NCI-H1092 (cell line): Measurements from ENCODE around the gene NLGN1.

Experiments
- DNase-seq: peaks from one replicate; lab custom pipeline; 2025; lab: John Stamatoyannopoulos, UW

The NLGN1 gene

DNA sequence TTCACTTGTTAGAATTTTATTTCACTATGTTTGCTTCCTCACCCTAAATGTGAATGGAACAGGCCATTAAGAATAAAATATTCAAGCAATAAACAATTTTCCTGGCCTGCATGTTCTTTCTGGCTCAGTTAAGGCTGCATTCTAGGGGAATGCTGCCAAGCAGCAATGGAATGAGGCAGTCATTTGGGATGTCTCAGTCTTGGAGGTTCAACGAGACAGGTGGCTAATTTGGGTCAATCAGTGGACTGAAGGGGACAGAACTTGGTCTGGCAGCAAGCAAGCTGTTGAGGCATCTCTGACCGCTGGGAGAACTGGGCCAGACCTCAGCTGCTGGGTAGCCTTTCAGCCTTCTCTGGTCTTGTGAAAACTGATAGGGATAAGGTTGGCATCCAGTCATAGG is 241.6 kb downstream of the NLGN1 start:
- no peak for DNase-seq

DNA sequence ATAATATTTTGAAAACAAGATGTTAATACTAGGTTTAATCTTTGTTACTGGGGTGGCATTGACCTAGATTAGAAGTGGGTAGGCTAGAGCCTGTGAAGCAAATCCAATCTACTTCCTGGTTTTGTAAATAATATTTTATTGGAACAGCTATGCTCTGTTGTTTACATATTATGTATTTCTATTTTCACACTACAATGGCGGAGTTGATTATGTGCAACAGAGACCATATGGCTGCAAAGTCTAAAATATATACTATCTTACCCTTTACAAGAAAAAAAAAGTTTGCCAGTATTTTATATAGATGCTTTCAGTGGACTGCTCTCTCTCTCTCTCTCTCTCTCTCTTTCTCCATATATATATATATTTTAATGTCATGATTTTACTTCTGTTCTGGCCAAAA is 244.2 kb downstream of the NLGN1 start:
- no peak for DNase-seq

DNA sequence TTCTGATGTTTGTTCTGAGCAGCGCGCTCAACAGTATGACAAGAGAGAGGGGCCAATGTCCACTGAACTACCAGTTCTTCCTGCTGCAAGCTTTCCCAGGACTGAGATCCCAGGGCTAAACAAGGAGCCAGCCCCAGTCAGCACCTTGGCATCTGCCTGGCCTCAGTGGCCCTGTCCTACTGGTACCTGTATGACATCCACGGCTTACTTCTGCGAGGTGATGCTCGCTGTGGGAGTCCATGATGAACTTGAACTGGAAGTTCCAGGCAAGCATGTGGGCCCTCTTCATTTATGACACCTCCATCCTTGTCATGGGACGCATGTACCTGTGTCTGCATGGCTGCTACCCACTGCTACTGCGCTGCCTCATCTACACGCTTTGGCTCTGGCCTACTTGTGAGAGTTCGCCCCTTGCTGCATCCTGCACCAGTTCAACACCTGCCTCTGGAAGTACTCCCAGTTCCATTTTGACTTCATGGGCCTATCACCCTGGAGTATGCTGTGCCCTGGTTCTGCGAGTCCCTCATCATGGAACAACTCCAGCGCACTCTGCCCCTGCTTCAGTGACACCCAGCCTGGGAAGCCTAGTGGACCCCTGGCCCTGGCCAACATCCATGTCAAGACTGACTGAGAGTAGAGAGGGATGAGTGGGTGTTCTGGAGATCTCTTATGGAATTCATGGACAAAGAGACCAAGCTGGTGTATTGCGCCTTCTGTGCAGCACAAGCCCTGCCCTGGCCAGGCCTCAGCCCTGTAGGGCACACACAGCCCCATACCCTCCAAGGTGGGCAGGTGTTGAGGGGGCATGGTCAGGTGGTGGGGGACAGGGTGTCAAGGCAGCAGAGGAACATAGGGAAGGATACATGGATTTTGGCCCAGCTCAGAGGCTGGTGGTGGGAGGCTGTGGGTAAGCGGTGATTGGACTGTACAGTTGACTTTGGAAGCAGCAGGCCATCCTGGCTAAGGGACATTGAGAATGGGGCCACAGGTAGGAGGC is 246.8 kb downstream of the NLGN1 start:
- DNase-seq: no peak

DNA sequence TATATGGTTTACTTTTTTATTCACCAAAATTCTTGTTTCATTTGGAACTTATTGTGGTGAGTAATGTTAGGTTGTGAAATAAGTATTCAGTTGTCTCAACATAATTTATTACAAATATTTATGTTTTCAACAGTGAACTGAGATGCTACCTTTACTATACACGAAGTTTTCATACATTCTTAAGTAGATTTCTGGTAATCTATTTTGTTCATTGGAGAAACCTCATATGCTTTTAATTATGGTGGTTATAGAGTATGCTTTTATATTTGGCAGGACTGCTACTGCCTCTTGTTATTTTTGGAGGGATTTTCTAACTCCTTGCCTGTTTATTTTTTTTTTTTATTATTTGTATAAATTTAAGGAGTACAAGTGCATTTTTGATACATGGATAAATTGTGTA is 253.1 kb downstream of the NLGN1 start:
- DNase-seq: no peak

DNA sequence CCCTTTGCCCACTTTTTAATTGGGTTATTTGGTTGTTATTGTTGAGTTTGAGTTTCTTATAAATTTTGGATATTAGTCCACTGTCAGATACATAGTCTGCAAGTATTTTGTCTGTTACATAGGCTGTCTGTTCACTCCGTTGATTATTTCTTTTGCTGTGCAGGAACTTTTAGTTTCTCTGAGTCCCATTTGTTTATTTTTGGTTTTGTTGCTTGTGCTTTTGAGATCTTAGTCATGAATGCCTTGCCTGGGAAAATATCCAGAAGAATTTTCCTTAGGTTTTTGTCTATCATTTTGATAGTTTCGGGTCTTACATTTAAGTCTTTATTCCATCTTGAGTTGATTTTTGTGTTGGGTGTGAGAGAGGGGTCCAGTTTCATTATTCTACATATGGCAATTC is 254.5 kb downstream of the NLGN1 start:
- no peak for DNase-seq

DNA sequence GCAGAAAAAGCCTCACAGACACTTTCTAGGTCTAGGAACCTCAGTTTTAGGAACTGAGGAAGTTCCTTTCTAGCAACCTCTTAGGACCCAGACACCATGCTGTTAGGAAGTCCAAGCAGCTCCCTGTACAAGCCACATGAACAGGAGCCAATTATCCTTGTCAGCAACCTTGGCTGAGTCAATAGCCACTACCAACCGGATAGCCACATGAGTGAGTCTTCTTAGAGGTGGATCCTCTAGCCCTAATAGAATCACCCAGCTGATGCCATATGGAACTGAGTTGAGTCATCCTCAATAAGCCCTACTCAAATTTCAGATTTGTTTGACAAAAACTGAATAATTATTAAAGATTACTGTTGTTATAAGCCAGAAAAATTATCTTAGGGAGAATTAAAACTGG is 256.2 kb downstream of the NLGN1 start:
- DNase-seq: no peak

DNA sequence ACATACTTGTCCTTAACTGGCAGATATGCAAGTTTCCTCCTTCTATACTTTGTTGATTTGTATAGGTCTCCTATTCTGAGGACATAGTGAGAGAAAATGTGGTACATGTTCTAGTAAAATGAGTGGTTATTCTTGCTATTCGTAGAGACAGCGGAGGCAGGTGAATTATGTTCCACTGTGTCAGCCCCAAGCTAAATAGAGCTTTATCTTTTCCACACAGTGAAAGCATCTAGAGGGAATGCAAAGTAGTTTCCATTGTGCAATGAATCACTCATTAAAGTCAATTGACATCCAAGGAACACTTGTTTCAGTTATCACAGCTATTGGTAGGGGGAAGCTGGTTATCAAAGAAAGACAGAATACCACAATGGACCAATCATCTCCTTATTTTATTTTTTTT is 262.4 kb downstream of the NLGN1 start:
- DNase-seq: no peak

DNA sequence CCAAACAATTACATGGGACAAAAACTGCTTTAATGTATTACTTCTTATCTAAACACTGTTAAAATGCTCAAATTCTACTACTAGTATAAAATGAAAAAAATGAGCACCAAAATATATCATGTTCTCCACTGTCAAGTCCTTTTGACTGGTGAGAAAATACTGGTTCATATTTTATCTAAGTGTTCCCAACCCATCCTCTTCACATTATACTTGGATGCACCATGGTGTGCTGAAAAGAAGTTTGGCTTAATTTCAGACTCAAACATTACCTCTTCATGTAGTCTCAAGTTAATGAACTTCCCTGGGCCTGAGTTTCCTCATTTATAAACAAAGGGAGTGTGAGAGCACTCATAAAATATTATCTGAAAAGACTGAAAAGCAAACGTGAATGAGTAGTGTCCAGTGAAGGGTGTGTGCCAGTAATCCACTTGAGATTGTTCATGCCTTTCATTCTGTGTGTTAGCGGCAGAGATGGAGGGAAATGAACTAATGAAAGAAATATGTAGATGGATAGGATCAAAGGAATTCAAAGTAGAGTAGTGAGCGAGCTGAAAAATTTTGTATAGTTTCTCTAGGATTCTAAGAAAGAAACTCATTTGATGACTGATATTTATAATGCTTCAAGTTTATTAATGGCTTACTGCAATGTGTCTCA is 263.2 kb downstream of the NLGN1 start:
- peak; percentile 6 for DNase-seq

DNA sequence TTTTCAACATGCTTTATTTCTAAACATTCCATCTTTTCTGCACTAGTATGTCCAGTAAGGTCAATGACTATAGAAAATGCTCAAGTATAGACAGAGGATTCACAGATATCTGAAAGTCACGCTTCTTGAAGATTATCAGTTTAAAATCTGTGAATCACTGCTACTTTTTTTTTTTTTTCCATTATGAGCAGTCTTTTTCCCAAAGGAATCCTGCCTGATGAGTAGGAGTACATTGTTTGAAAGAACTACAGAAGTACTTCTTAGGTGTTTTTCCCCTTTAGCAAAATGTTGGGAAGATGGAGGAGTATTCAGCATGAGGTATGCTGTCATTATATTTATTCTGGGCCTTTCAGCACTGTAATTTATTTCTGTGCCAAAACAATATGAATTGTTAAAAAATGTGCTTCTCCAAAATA is 266.2 kb downstream of the NLGN1 start:
- DNase-seq: no peak

DNA sequence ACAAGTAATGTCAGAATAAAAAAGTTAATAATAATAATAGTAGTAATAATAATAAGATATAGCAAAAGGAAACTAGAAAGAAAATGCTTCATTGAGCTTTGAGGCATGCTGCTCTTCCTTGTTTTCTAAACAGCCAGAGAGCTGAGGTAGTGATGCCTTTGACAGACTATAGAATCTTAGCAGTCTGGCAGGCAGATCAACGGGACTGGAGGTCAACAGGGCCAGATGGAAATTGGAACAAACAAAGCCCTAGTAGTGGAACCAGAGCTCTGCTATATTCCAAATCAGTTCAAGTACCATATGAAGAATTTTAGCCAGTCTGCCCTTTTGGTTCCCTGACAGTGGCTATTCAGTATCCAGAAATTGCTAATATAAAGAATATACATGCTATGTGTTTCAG is 278.6 kb downstream of the NLGN1 start:
- DNase-seq: no peak

DNA sequence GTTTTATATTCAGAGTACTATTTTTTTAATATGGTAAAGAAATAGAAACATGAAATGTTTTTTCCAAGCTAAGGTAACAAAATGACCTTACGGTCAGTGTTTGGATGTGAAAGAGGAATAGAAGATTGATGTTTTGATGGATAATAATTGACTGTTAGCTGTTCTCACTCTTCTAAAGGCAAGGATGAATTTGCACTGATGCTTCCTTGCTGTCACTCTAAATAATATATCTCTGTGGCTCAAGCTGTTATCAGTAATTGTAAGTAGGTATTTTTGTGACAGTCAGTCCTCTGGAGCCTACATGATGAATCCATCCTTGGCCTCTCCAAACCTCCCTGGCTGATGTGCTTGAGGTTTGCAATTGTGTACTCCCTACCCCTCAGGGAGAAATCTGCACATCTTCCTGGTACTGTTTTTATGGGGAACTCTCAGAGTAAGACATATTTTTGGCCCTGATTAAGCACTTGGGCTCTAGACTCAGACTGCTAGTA is 283.7 kb downstream of the NLGN1 start:
- no peak for DNase-seq

DNA sequence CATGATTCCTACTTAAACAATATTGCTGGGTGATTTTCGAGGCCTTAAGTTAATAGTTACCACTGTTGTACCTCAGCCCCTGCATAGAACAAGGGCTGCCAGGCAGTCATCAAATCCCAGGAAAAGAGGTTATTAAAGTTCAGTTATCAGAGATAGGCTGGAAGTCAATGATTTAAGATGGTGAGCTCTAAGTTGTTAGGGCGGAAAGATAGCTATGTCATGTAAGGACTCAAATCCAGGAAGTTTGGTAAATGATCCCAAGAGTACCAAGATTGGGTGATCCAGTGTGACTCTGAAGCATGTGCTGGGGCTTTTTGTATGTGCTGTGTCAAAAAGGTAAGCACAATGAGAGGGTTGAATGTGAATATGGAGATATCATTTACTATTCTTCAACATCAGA is 287.9 kb downstream of the NLGN1 start:
- no peak for DNase-seq

DNA sequence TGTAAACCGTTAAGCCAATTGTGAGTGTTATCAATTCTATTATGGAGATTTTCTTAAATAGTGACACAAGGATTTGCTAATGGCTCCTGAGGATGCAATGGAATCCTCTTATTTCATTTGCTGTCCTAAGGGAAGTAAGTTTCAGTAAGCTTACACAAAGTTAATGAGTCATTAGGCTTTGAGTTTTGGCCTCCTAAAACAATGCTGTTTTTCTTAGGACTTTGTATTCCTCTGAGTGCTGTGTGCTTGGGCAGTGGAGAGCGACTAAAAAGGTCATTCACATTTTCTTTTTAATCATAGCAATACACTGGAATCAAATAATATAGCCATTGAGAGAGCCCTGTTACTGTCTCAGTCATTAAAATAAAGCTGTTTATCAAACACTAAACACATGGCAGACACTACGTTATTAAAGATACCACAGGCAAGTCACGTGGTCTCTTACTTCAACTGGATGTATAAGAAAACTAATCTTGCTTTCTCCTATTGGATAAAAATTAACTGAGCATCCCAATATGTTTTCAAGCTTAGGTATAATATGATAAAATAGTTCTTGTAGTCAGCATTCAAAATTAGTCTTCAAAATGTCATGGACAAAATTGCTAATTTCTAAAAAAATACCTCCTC is 290.8 kb downstream of the NLGN1 start:
- DNase-seq: no peak

DNA sequence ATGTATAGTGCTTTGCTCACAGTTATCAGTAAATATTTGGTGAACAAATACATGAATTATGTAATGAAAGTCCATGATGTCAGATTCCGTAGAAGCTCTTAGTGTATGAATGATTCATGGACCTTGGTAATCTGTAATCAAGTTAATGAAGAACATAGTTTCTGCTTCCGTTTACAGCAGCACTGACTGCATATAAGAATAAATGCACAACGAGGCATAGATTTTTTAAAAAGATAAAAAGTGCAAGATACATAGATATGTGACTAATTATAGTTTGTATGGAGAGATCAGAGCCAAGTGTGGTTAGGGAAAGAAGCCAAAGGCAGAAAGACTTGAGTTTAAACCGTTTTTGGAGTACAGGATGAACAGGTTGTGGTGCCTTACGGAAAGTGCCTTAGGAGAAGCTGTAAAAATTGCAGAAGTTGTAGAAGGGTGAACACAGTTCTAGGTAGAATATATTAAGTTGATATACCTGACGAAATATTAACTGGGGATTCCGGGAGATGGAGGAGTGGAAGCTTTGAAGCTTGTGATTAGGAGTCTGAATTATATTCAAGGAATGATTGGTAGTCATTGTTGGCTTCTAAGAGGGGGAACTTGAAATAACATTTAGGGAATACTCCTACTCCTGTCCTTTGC is 293.1 kb downstream of the NLGN1 start:
- no peak for DNase-seq

DNA sequence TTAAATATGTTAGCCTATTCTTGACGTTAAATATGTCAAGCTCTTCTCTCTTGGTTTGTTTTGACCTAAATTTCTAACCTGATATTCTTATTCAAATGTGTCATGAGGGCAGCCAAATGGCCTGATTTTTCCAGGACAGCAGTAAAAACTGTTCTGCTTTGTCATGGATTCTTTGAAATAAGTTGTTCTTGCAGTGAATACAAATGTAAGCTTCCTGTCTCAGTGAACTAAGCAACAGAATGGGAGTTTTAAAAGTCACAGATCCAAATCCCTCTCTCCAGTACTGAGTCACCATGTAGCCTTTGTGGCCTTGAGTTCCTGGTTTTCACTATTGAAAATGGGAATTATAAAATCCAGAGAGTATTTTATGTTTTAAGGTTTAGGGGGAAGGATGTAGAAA is 301.8 kb downstream of the NLGN1 start:
- DNase-seq: no peak

DNA sequence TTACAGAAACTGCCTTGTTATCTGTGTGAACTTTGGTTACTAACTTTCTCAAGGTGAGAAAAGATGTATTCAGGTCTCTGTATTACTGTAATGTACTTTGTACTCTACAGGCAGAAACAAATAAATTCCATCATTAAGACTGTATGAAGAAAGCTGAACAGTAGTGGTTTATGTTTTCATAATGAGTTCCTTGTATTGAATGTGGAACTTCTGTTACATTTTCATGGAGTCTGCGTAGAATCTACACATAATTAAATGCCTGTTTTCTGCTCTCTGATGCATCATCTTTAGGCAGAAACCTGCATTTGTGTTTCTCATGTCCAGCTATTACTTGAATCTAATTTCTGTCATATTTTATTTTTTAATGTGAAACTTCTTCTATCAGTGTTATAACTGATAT is 302.8 kb downstream of the NLGN1 start:
- DNase-seq: no peak

DNA sequence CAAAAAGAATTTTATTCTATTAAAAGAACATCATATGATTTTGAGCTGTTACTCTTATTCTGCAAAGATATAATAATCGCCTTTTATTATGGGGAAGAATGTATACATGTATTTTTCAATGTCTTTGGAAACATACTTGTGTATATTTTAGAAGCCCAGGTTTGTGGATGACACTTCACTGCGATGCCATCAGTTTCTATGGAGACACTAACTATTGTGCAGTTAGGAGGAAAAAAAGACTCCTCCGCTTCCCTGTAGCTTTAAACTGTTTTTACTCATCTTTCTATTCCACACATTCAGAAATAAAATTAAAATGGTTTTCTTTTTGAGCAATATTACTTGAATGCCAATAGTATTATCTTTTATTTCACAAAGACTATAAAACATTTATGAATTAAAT is 305.0 kb downstream of the NLGN1 start:
- no peak for DNase-seq

DNA sequence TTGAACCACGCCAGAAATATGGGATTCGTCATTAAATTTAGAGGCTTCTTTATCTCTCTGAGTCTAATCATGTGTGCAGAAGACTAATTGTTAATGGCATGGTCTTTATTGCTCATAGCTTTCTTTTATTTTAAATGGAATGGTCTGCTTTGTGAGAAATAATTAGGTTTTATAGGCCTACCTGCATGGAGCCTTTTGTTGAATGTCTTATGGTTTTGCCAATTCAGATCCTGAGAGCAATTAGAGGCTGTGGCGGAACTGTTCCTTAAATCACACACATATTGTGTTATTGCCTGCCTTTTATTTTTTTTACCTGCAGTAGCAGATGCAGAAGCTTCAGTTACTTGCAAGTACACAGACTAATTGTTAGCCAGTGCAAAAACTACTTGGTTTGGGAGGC is 306.2 kb downstream of the NLGN1 start:
- DNase-seq: peak; percentile 78

DNA sequence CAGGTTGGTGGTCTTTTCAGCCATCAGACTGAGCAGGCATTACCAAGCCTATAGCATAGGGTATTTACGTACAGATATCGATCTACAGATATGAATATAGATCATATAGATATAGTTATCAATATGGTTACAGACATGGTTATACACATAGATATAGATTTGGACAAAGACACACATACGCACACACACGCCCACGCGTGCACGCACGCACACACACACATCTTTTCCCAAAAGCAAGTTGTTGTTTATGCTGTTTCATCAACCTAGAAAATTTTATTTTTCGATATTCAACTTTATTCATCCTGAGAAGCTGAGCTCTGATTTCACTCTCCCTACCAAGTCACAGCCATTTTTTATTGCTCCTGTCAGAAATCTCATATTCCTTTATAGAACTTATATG is 309.1 kb downstream of the NLGN1 start:
- DNase-seq: no peak

DNA sequence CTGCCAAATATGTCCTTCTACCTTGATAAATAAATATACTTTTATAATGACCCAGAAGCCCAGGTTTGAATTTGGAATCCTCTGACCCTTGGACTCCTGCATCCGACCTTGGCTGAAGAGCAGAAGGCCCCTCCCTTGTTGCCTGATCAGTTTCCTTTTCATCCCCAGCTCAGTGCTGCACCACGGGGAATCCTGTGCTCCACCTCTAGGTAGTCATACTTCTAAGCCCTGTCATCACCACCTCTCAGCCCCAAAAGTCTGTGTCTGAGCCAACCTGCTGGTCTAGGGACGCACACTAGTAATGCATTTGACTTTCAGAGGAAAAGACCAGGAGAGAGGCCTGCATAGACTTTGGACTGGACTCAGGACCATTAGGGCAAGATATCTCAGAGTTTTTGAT is 310.6 kb downstream of the NLGN1 start:
- no peak for DNase-seq

DNA sequence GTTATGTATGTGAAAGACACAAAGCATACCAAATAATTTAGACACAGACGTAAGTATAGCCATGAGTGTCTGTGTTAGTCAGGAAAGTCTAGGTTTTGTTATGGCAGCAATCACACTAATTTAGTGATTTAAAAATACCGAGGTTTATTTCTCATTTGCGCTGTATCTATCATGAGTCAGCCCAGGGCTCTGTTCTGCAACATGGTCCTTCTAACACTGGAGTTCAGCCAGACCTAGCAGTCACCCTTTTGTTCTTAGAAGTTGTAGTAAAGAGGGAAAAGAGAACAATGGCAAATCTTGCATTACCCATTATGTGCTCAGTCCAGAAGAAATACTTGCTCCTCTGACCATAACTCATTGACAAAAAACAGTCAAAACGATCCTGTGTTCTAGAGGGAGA is 311.5 kb downstream of the NLGN1 start:
- DNase-seq: no peak

DNA sequence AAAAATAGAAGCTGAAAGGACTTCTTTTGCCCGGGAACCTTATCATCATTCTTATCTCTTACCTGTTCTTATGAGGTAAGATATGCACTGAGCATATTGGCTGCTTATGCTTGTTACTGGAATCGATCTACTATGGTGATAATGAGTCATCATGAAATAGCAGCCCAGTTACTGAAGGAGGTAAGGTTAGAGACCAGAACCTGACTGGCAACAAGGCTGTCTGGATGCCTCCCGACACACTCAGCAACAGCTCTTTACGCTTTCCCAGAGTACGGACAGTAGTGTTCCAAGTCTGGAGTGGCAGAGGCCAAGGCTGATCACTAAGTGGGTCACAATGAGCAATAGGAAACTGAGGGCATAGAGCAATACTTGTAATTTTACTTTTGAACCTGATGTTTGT is 314.1 kb downstream of the NLGN1 start:
- no peak for DNase-seq
